A549 (cell line): ENCODE measurements around the gene MBD2. TPM values are rescaled to one million over a fixed set of nuclear protein-coding genes. Genes with fewer than 3 reads are reported as not detected.

ENCODE experiments used
- ATAC-seq, 2 experiments: fragments of 200-7000 bp in 1 of 2; fragments of >200 bp in 1 of 2; cut with Nextera tagmentation in 1 of 2; cut with Tn5 transposase in 1 of 2; 3 replicates each; pipeline versions ENCODE4 v1.8.0 to v1.9.1; 2018 to 2020; ENCODE audit warnings: mild to moderate bottlenecking in 1 of 2, moderate library complexity in 1 of 2
- CTCF ChIA-PET: fragments of 300-600 bp; sonication (Branson Sonifier 250); formaldehyde crosslinking; extraction: SDS; loops from one replicate; lab custom pipeline; 2021; ENCODE audit warnings: antibody characterized with exemption, inconsistent platforms; lab: Yijun Ruan, JAX
- POLR2A ChIA-PET: fragments of 350-600 bp; formaldehyde crosslinking; extraction: SDS; loops from one replicate; lab custom pipeline; 2021; ENCODE audit warnings: antibody characterized with exemption, inconsistent platforms; lab: Yijun Ruan, JAX
- DNase-seq, 2 experiments: peaks; one replicate each; pipeline versions ENCODE4 v3.0.0 to v3.0.0-alpha.2; 2011 to 2016; ENCODE audit warnings: low read depth in 1 of 2, low spot score in 1 of 2
- FAIRE-seq: peaks from 2 replicates; lab custom pipeline; 2011; peaks lifted over from hg19 to GRCh38; lab: Jason Lieb, UNC
- H3K27ac ChIP-seq, 2 experiments: fragments of >200 bp; sonication (Bioruptor Twin); formaldehyde crosslinking; 3 replicates each; pipeline ENCODE4 v1.5.1; 2016 to 2017
- H3K4me1 ChIP-seq: fragments of >200 bp; sonication (Bioruptor Twin); formaldehyde crosslinking; 3 replicates; pipeline ENCODE4 v1.6.1; 2016
- H3K4me2 ChIP-seq: fragments of >200 bp; sonication (Bioruptor Twin); formaldehyde crosslinking; 3 replicates; pipeline ENCODE4 v1.6.1; 2016
- H3K4me3 ChIP-seq: fragments of >200 bp; sonication (Bioruptor Twin); formaldehyde crosslinking; 3 replicates; pipeline ENCODE4 v1.5.1; 2016
- H3K9me3 ChIP-seq: fragments of >200 bp; sonication (Bioruptor Twin); formaldehyde crosslinking; 3 replicates; pipeline ENCODE4 v1.6.1; 2016
- ATOH8 ChIP-seq: fragments of 250-450 bp; sonication (Bioruptor Pico); IDR thresholded peaks from 2 replicates; pipeline ENCODE4 v1.5.0; 2020; ENCODE audit warnings: low read depth, mild to moderate bottlenecking, moderate library complexity
- CBX2 ChIP-seq: fragments of 200-600 bp; sonication (generic); IDR thresholded peaks from 2 replicates; pipeline ENCODE4 v1.6.1; 2016; ENCODE audit warnings: low read depth, mild to moderate bottlenecking, borderline replicate concordance
- CBX8 ChIP-seq: fragments of 200-600 bp; sonication (generic); IDR thresholded peaks from 2 replicates; pipeline ENCODE4 v1.6.1; 2016
- CHD2 ChIP-seq: fragments of 150-350 bp; IDR thresholded peaks from 2 replicates; pipeline ENCODE4 v1.6.1; 2014; ENCODE audit warnings: low read length; ENCODE audit not compliant: partially characterized antibody
- CTCF ChIP-seq: fragments of >200 bp; sonication (Bioruptor Twin); formaldehyde crosslinking; IDR thresholded peaks from 3 replicates; pipeline ENCODE4 v1.5.1; 2016
- EHF ChIP-seq: fragments of 250-450 bp; sonication (Bioruptor Pico); IDR thresholded peaks from 2 replicates; pipeline ENCODE4 v1.5.0; 2020; ENCODE audit warnings: mild to moderate bottlenecking
- EHMT2 ChIP-seq: fragments of 200-600 bp; sonication (generic); IDR thresholded peaks from 2 replicates; pipeline ENCODE4 v1.6.1; 2016; ENCODE audit warnings: antibody characterized with exemption, low read depth, mild to moderate bottlenecking, moderate library complexity
- FOXS1 ChIP-seq: fragments of 250-450 bp; sonication (Bioruptor Pico); IDR thresholded peaks from 2 replicates; pipeline ENCODE4 v1.5.0; 2020; ENCODE audit warnings: mild to moderate bottlenecking, moderate library complexity
- HES2 ChIP-seq: fragments of >200 bp; sonication (Bioruptor Twin); formaldehyde crosslinking; IDR thresholded peaks from 2 replicates; pipeline ENCODE4 v1.6.1; 2016
- HEYL ChIP-seq: fragments of 250-450 bp; sonication (Bioruptor Pico); IDR thresholded peaks from 2 replicates; pipeline ENCODE4 v1.8.0; 2021; ENCODE audit warnings: mild to moderate bottlenecking, moderate library complexity
- HOXA7 ChIP-seq: fragments of 250-450 bp; sonication (Bioruptor Pico); IDR thresholded peaks from 2 replicates; pipeline ENCODE4 v1.5.0; 2020; ENCODE audit warnings: mild to moderate bottlenecking, moderate library complexity
- HOXB5 ChIP-seq: fragments of 250-450 bp; sonication (Bioruptor Pico); IDR thresholded peaks from 2 replicates; pipeline ENCODE4 v1.5.0; 2020; ENCODE audit warnings: mild to moderate bottlenecking, moderate library complexity
- JUN ChIP-seq, 2 experiments: fragments of >200 bp; sonication (Bioruptor Twin); formaldehyde crosslinking; IDR thresholded peaks; 2 replicates in 1 of 2; 3 replicates in 1 of 2; pipeline ENCODE4 v1.6.1; 2016 to 2017
- JUNB ChIP-seq: fragments of >200 bp; sonication (Bioruptor Twin); formaldehyde crosslinking; IDR thresholded peaks from 2 replicates; pipeline ENCODE4 v1.6.1; 2016
- MAZ ChIP-seq: fragments of 150-350 bp; IDR thresholded peaks from 2 replicates; pipeline ENCODE4 v1.6.1; 2014; ENCODE audit warnings: antibody characterized with exemption, low read depth, low read length, borderline replicate concordance
- POLR2AphosphoS2 ChIP-seq: conservative IDR thresholded peaks from 2 replicates; pipeline ENCODE4 v1.6.1; 2012; ENCODE audit warnings: low read length, improper control_type of control experiment, inconsistent platforms
- RAD21 ChIP-seq, 2 experiments: fragments of >200 bp in 1 of 2; sonication (Bioruptor Twin) in 1 of 2; formaldehyde crosslinking in 1 of 2; IDR thresholded peaks in 1 of 2; conservative IDR thresholded peaks in 1 of 2; 2 replicates in 1 of 2; 3 replicates in 1 of 2; pipeline ENCODE4 v1.6.1; 2012 to 2018; ENCODE audit warnings: inconsistent platforms in 1 of 2
- RCOR1 ChIP-seq: fragments of 150-350 bp; IDR thresholded peaks from 2 replicates; pipeline ENCODE4 v1.6.1; 2014; ENCODE audit warnings: antibody characterized with exemption, low read length, low read depth
- RFX5 ChIP-seq: fragments of 450-650 bp; IDR thresholded peaks from 2 replicates; pipeline ENCODE4 v1.7.1; 2014; ENCODE audit warnings: antibody characterized with exemption, mild to moderate bottlenecking, moderate library complexity
- RNF2 ChIP-seq: fragments of 200-600 bp; sonication (generic); IDR thresholded peaks from 2 replicates; pipeline ENCODE4 v1.6.1; 2016; ENCODE audit warnings: low read depth, mild to moderate bottlenecking, antibody characterized with exemption, moderate library complexity, borderline replicate concordance
- WGBS: methylation state at CpG from one replicate; pipeline ENCODE4 v1.1.6; 2017; ENCODE audit errors: missing lambda C conversion rate; 5-methylcytosine and 5-hydroxymethylcytosine counted together
- polyA plus RNA-seq, 4 experiments: library from polyadenylated mRNA; depleted of rRNA in 3 of 4; stranded (reverse); fragments of >200 nt; fragmentation: RNase III in 1 of 4; extraction: RNeasy Plus Mini Kit Qiagen cat#74134 plus additional on column Dnase treatment in 1 of 4; gene quantifications; 2 replicates in 3 of 4; 3 replicates in 1 of 4; pipeline ENCODE4 v1.2.3, GENCODE V29; 2011 to 2017

The MBD2 gene
- polyA plus RNA-seq, 2 of the 4 experiments (the other 2 are of a cell fraction): 43.4 to 48.2 TPM

GRCh38 chr18:54223568-54224241 is 764 bp downstream of the MBD2 start:
- 2% methylated on average over 10 of the region's 39 CpGs for WGBS
- H3K4me2 ChIP-seq: peak overlapping the region; percentile 97
- POLR2A ChIA-PET: interaction anchor here (1.7 kb wide), 1 partner anchor 46 kb away, joined by 12 read pairs; the partner anchor contains the start of gene POLI
- ATAC-seq: peak; percentile 6 to 51; a peak in 4 of 6 replicates
- FAIRE-seq: no peak
- TF ChIP-seq RFX5: no peak
- TF ChIP-seq RNF2: no peak
- no peak for TF ChIP-seq CBX2
- TF ChIP-seq POLR2AphosphoS2: no peak
- TF ChIP-seq RCOR1: no peak
- no peak for TF ChIP-seq FOXS1 (CRISPR knock-in tag)
- no peak for TF ChIP-seq EHMT2
- no peak for TF ChIP-seq JUNB
- no peak for TF ChIP-seq MAZ
- no peak for TF ChIP-seq CBX8
- no peak for TF ChIP-seq HOXA7
- no peak for TF ChIP-seq EHF (CRISPR knock-in tag)
- TF ChIP-seq HEYL: no peak
- TF ChIP-seq ATOH8 (CRISPR knock-in tag): no peak
- no peak for TF ChIP-seq HES2
- TF ChIP-seq JUN (IDR thresholded peaks at IDR 0.05): no peak
- TF ChIP-seq CHD2: no peak
- TF ChIP-seq, all 56 proteins: peak for 0
- H3K4me1 ChIP-seq: peaks cover 26% of the 10 kb centered on the region; the same call in 2 of the 3 replicates
- CTCF ChIA-PET: interaction anchor here (0.8 to 1.7 kb wide), 6 partner anchors 9 to 66 kb away, joined by 3 to 9 read pairs (median 4); no protein-coding TSS in a partner anchor
- H3K4me3 ChIP-seq: peak overlapping the region; percentile 95
- peak in 1 of 2 experiments; percentile 46 for DNase-seq
- H3K9me3 ChIP-seq: no peaks in the 10 kb centered on the region
- H3K27ac ChIP-seq: peak overlapping the region; percentile 87 to 100

- no peak for FAIRE-seq
- peak in 1 of 2 experiments; percentile 11 for DNase-seq
These were observed 1.4 kb downstream of the MBD2 start for GRCh38 chr18:54222922-54223567.

More at GRCh38 chr18:54222922-54223567, 1.4 kb downstream of the MBD2 start:
- Histone ChIP-seq H3K4me1 (peaks cover 26% of the 10 kb centered on the region; the same call in 2 of the 3 replicates), H3K9me3 (no peaks in the 10 kb centered on the region), H3K27ac (peak overlapping the region; percentile 87 to 100; a peak in 5 of 6 replicates), H3K4me2 (peak overlapping the region; percentile 97), H3K4me3 (peak overlapping the region; percentile 95)
- ATAC-seq: no peak
- ChIA-PET POLR2A (interaction anchor here (1.7 kb wide), 1 partner anchor 47 kb away, joined by 12 read pairs; the partner anchor contains the start of gene POLI), CTCF (interaction anchor here (0.8 to 1.7 kb wide), 6 partner anchors 9 to 65 kb away, joined by 3 to 9 read pairs (median 4); no protein-coding TSS in a partner anchor)
- 16% methylated on average over 5 of the region's 5 CpGs for WGBS
- TF ChIP-seq CTCF: peak; percentile 18; the same call in 1 of the 3 replicates
- TF ChIP-seq JUNB: no peak
- TF ChIP-seq RAD21 (conservative IDR thresholded peaks at IDR 0.05 in 1 of 2, IDR thresholded peaks at IDR 0.05 in 1 of 2): peak in 1 of 2 experiments; percentile 35; a peak in 2 of 5 replicates
- TF ChIP-seq HOXB5 (CRISPR knock-in tag): 0 out of 2 replicates have a peak, but pooled peaks have one; percentile 33
